ENCODE measurements around the gene VRK3.
"Not testable (repeated sequence)": the region's sequence is repeated elsewhere in the genome, so short reads cannot be mapped to it uniquely, and the experiment has no call there.

VRK3 gene

GRCh38 chr19:49988007-49988406 is 37.2 kb downstream of the VRK3 start:
- no peak for DNase-seq (ENCODE audit: low read depth, low spot score)

DNA sequence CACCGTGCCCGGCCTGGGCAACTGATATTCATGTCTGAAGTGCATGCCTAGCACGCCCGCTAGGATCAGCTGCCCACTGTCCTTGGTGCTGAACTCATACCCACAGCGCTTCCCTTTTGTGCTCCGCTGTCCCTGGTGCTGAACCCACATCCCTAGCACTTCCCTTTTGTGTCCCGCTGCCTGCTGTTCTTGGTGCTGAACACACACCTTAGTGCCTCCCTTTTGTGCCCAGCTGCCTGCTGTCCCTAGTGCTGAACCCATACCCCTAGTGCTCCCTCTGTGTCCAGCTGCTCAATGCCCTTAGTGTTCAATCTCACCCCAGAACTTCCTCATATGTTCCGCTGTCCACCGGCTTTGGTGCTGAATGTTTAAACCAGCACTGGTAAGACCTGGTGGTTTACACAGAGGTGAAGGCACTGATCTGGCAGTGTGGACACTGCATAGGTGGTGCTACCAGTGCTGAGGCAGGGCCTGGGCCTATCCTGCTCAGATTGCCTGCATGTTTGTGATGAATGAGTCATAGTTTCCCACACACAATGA is 37.9 kb downstream of the VRK3 start:
- peak; percentile 90 for DNase-seq (ENCODE audit: low read depth, low spot score)

DNA sequence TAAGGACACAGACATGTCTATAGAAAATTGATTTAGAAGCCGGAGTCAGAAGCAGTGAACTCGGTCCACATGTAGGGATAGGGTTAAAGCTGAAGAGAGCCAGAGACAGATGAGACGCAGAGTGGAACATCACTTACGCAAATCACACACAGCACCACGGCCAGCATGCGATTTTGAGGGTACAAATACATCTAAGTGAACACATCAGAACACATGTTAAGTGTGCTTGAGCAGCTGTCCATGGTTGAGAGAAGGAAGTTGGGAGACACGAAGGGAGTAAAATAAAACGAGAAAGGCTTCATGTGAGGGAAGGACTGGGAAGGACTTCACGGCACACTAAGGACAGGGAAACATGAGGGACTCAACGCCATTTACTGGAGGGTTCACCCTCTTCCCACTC is 38.8 kb downstream of the VRK3 start:
- DNase-seq (ENCODE audit: low read depth, low spot score): no peak

DNA sequence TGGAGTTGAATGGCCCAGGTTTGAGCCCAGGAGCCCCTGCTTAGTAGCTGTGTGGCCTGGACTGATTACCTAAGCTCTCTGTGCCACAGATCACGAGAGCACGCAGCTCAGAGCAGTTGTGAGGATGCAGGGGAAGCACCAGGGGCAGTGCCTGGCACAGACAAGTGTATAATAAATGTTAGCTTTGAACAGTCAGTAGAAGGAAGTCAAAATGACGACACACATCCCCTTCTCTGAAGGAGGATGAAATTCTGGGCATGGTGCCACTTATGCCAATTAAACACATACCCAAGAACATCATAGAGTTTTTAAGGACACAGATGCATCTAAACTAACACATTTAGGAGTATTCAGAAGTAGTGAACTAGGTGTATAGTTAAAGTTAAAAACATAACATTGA is 39.3 kb downstream of the VRK3 start:
- DNase-seq (ENCODE audit: low read depth, low spot score): no peak

GRCh38 chr19:49984491-49984890 is 40.7 kb downstream of the VRK3 start:
- no peak for DNase-seq (ENCODE audit: low read depth, low spot score)

- DNase-seq (ENCODE audit: low read depth, low spot score): no peak
Observed at GRCh38 chr19:49983645-49984229, 41.4 kb downstream of the VRK3 start.

DNA sequence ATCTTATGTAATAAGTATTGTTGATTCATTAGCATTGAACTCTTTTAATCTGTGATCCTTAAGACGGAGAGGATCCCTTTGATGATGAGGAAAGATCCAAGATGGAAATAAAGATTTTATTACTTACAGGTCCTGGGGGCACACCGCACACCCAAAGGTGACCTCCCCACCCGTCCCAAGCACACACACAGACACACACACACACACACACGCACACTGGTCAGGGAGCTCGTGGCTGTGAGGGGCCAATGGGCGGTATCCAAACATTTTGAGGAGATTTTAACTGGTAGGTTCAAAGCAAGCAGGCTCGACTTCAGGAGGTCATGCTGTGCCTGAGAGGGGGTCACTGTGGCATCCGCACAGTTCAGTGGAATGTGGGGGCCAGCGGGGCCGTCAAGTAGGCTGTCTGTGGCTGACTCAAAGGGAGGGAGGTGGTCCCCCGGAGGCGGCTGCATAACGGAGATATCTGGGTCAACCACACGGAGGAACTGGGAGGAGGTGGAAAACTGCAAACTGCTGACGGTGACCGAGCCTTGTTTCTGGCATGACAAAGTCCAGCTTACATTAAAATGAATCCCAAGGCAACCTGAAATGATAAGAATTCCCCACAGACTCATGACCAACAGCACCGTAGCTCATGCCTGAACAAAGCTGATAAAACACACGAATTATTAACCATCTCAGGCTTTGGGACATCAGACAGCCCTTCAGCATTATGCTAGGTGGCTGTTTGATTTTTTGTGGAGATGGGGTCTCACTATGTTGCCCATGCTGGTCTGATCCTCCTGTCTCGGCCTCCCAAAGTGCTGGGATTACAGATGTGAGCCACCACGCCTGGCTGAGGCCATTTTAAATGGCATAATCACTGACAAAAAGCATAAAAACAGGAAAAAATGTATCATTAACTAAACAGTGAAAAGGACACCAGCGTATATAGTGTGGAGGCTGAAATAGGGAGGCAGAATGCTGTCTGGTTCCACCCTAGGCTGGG is 43.3 kb downstream of the VRK3 start:
- no peak for DNase-seq (ENCODE audit: low read depth, low spot score)

DNA sequence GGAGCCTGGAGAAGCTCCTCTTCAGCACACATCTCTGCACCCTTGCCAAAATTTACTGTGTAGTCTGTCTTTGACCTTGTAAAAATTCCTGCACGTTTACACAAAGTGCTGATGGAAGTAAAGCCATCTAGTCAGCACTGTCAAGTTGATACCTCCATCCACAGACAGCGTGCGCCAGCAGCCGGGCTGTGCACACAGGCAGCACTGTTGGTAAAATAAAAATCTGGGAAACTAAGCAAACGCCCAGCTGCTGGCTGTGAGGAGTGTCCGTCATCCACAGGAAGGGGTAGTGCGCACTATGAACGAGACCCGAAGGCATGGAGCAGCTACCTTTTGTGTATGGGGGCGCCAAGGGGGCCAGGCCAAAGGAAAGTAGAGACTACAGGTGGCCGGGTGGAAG is 46.8 kb downstream of the VRK3 start:
- no peak for DNase-seq (ENCODE audit: low read depth, low spot score)

DNA sequence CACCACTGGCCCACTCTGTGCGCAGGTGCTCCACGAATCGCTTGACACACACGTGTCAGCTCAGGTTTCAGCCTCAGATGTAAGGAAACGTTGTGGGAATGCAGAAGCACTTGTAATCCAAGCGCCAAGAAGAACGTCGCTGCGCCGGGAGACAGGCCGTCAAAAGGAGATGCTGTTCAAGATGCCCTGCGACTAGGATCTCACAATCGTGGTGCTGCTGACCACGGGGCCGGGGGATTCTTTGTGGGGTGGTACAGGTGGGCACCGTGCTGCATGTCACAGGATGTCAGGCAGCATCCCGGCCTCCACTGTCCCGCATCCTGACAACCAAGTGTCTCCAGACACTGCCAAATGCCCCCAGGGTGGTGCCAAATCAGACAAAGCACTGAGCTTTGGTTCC is 47.3 kb downstream of the VRK3 start:
- DNase-seq (ENCODE audit: low read depth, low spot score): no peak

DNA sequence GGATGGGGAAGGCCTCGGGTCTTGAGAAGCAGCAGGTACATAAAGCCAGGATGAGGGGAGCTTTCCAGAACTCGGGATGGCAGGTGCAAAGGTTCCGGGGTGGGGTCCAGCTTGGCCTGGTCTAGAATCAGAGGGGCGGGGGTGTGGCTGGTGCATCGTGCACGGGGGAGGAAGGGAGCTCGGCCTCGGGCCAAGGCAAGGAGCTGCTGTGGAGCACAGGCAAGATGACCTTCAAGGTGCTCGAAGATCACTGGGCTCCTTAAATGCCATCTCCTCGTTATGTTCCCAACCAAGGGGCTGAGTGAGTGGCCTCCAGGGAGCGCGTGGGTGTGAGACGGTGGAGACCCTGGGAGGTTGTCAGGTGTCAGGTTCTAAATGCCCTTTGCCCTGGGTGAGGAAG is 48.1 kb downstream of the VRK3 start:
- no peak for DNase-seq (ENCODE audit: low read depth, low spot score)

GRCh38 chr19:49976496-49976895 is 48.7 kb downstream of the VRK3 start:
- no peak for DNase-seq (ENCODE audit: low read depth, low spot score)

DNA sequence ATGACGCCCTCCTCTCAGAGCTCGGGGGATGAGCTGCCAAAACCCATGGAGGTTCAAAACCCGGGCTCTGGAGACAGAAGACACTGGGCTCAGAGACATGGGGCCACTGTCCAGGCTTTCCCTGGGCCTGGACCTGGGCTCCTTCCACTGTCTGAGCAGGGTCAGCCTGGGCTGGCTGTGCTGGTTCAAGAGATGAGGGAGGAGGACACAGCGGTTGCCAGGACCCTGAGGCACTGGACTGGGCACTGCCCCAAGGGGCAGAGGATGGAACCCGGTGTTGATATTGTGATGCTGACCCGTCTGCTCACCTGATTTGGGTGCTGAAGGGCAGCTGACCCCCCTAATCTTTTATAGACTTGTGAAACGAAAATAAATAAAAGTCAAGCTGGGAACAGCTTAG is 50.1 kb downstream of the VRK3 start:
- no peak for DNase-seq (ENCODE audit: low read depth, low spot score)

DNA sequence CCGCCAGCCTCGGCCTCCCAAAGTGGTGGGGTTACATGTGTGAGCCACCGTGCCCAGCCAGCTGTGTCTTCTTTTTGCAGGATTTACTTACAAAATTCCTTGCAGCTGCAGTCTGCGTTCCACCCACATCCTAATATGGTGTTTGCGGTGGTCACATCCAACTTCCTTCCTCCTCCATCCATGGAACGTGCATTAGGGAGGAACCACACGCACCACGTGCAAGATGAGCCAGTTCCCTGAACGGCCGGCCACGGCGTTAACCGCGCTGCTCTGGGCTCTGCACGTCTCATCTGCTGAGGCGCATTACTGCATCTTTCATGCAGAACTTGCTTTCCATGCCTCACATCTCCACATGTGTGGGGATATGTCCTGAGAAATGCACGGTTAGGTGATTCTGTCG is 51.2 kb downstream of the VRK3 start:
- DNase-seq (ENCODE audit: low read depth, low spot score): no peak

DNA sequence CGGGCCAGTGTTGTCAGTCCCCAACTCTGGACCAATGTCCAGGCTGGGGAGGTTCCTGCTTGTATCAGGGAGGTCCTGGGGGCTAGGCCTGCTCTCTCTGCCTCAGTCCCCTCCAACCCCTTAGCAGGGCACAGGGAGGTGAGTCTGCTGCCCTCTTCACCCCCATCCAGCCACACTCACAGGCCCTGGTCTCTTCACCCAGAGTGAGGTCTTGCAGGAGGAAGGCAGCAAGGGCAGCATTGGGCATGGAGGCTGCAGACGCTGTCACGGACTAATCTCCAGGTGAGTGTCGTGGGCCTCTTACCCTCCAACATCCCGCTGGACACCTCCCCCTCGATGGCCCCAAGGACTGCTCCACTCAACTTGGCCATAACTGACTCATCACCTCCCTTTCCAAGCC is 52.3 kb downstream of the VRK3 start:
- DNase-seq (ENCODE audit: low read depth, low spot score): no peak

GRCh38 chr19:49971991-49972411 is 53.2 kb downstream of the VRK3 start:
- no peak for DNase-seq (ENCODE audit: low read depth, low spot score)

DNA sequence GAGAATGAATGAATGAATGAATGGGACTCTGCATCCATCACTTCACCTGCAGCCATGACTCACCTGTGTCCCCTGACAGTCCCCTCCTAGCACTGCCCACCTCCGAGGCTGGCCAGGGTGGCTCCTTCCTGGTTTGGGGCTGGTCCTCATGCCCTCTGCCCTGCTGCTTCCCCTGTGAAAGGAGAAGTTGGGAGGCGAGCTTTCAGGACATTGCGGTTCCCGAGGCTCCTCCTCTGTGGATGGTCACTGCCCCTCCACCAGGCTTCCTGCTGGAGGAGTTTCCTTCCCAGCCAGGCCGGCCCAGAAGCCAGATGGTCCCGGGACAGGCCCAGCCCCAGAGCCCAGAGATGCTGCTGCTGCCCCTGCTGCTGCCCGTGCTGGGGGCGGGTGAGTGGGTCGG is 55.8 kb downstream of the VRK3 start:
- DNase-seq (ENCODE audit: low read depth, low spot score): not testable (repeated sequence)

DNA sequence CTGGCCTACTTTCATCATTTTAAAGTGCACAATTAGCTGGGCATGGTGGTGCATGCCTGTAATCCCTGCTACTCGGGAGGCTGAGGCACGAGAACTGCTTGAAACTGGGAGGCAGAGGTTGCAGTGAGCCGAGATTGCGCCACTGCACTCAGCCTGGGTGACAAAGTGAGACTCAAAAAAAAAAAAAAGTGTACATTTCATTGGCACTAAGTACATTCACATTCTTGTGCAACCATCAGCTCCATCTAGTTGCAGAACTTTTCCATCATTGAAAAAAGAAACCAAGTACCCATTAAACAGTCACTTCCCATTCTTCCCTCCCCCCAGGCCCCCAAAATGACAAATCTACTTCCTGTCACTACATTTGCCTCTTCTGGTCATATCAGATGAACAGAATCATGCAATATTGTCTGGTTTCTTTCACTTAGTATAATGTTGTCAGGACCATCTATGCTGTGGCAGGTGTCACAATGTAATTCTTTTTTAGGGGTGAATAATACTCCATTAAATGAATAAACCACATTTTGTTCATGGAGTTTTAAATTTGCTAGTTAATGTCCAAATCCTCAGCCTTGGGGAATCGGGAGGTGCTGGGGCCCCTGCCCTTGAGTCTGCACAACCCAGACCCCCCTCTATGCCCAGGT is 56.8 kb downstream of the VRK3 start:
- no peak for DNase-seq (ENCODE audit: low read depth, low spot score)

- DNase-seq (ENCODE audit: low read depth, low spot score): not testable (repeated sequence)
Observed at GRCh38 chr19:49960980-49961379, 64.2 kb downstream of the VRK3 start, which contains the start of gene SIGLEC11. Gene SIGLEC11, minus strand, starts transcription at chr19:49961172. Its CDS starts 91 bp downstream, at chr19:49961081.

- DNase-seq (ENCODE audit: low read depth, low spot score): not testable (repeated sequence)
Observed at GRCh38 chr19:49959892-49960291, 65.3 kb downstream of the VRK3 start.

DNA sequence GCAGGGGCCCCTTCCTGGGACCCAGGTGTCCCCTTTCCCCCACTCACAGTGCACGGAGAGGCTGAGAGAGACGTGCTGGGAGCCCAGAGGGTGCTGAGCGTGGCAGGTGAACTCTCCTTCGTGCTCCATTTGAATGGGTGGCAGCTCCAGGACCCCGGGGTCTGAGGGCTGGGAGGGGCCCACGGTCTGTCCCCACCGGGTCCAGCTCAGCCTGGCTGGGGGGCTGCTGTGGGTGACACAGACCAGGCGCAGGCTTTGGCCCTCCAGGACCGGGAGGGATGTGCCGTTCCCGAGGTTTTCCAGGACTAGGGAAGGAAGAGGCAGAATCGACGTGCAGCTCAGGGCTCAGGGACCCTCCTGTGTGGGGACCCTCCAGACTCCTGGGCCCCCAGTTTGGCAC is 66.6 kb downstream of the VRK3 start:
- DNase-seq (ENCODE audit: low read depth, low spot score): not testable (repeated sequence)

- DNase-seq (ENCODE audit: low read depth, low spot score): not testable (repeated sequence)
Observed at GRCh38 chr19:49958144-49958543, 67.0 kb downstream of the VRK3 start.

- DNase-seq (ENCODE audit: low read depth, low spot score): no peak
Observed at GRCh38 chr19:49957262-49957915, 67.8 kb downstream of the VRK3 start.
